K562 (cell line): ENCODE results near the gene SLC2A9. TPM values are rescaled to one million over a fixed set of nuclear protein-coding genes. Genes with fewer than 3 reads are reported as not detected.

ENCODE experiments used
- ID3 ChIP-seq, 2 experiments: fragments of 250-450 bp in 1 of 2; fragments of 450-650 bp in 1 of 2; sonication (Bioruptor Pico) in 1 of 2; IDR thresholded peaks; 2 replicates each; pipeline versions ENCODE4 v1.6.1 to v1.8.0; 2016 to 2021; ENCODE audit warnings: mild to moderate bottlenecking in 2 of 2, moderate library complexity in 2 of 2, missing compliant biosample characterization in 1 of 2, missing genetic modification characterization in 1 of 2
- LEF1 ChIP-seq: fragments of 450-650 bp; IDR thresholded peaks from 2 replicates; pipeline ENCODE4 v1.6.1; 2016; ENCODE audit warnings: mild to moderate bottlenecking
- REST ChIP-seq, 2 experiments: fragments of 450-650 bp; formaldehyde crosslinking in 1 of 2; IDR thresholded peaks; 2 replicates each; pipeline versions ENCODE4 v1.4.0 to v1.6.1; 2014 to 2020; ENCODE audit warnings: mild to moderate bottlenecking in 2 of 2, borderline replicate concordance in 1 of 2, low read depth in 1 of 2
- SAP30 ChIP-seq: fragments of 200-600 bp; sonication (generic); IDR thresholded peaks from 2 replicates; pipeline ENCODE4 v1.6.1; 2012; ENCODE audit warnings: borderline replicate concordance, low read depth, mild to moderate bottlenecking, moderate library complexity, low read length, control low read depth, inconsistent platforms; ENCODE audit not compliant: insufficient read depth, poor library complexity, severe bottlenecking
- SMARCA4 ChIP-seq: fragments of 450-650 bp; IDR thresholded peaks from 2 replicates; pipeline ENCODE4 v1.6.1; 2016
- SNAPC5 ChIP-seq: fragments of 250-450 bp; sonication (Bioruptor Pico); IDR thresholded peaks from 2 replicates; pipeline ENCODE4 v1.8.0; 2021; ENCODE audit warnings: moderate library complexity, mild to moderate bottlenecking, inconsistent platforms
- TFE3 ChIP-seq: fragments of 450-650 bp; formaldehyde crosslinking; IDR thresholded peaks from 2 replicates; pipeline ENCODE4 v1.4.0; 2020; ENCODE audit warnings: mild to moderate bottlenecking, mixed read lengths
- ZBTB11 ChIP-seq, 3 experiments: fragments of 200-800 bp in 1 of 3; fragments of 250-450 bp in 1 of 3; fragments of 450-650 bp in 1 of 3; sonication (Bioruptor Pico) in 1 of 3; sonication (Bioruptor generic) in 1 of 3; formaldehyde crosslinking in 1 of 3; IDR thresholded peaks; 2 replicates each; pipeline versions ENCODE4 v1.6.1 to v1.8.0; 2016 to 2022; ENCODE audit warnings: mild to moderate bottlenecking in 2 of 3, missing genetic modification characterization in 2 of 3, missing compliant biosample characterization in 1 of 3, moderate library complexity in 1 of 3
- ZKSCAN8 ChIP-seq: fragments of 200-800 bp; sonication (Bioruptor generic); IDR thresholded peaks from 2 replicates; pipeline ENCODE4 v1.6.1; 2016; ENCODE audit warnings: missing genetic modification characterization, missing compliant biosample characterization
- ZNF445 ChIP-seq: fragments of 250-450 bp; sonication (Bioruptor Pico); IDR thresholded peaks from 2 replicates; pipeline ENCODE4 v1.4.0; 2020; ENCODE audit warnings: low read depth, mild to moderate bottlenecking, moderate library complexity
- ZNF551 ChIP-seq: fragments of 250-450 bp; sonication (Bioruptor Pico); IDR thresholded peaks from 2 replicates; pipeline ENCODE4 v1.5.0; 2021; ENCODE audit warnings: mild to moderate bottlenecking, moderate library complexity
- polyA plus RNA-seq, 8 experiments: library from polyadenylated mRNA; depleted of rRNA in 4 of 8; stranded (reverse) in 5 of 8; unstranded in 3 of 8; fragments of >200 nt; fragmentation: Nextera tagmentation in 2 of 8; fragmentation: Illumina TruSeq in 1 of 8; extraction: Ambion mirVana in 2 of 8; extraction: Trizol in 1 of 8; gene quantifications; 2 replicates each; pipeline versions ENCODE4 v1.2.1 to v1.2.3, GENCODE V29; 2011 to 2014; ENCODE audit warnings: inconsistent platforms in 1 of 8, missing spikeins in 1 of 8
- total RNA-seq, 7 experiments: library from RNA; depleted of rRNA in 6 of 7; stranded (reverse); fragments of >200 nt in 6 of 7; fragmentation: Illumina TruSeq in 2 of 7; extraction: Trizol in 2 of 7; gene quantifications; 2 replicates each; pipeline versions ENCODE4 v1.2.1 to v1.2.3, GENCODE V29; 2011 to 2021; ENCODE audit warnings: low replicate concordance in 1 of 7

Gene SLC2A9
- total and polyA plus RNA-seq, 9 of the 15 experiments (the other 6 are each of a cell fraction or from before 2014, with no cell fraction given) = 0.15 to 1.9 (median 0.76) TPM

- TF ChIP-seq REST (IDR thresholded peaks at IDR 0.05; ENCODE audit: borderline replicate concordance) (no peak), REST (CRISPR knock-in tag; IDR thresholded peaks at IDR 0.05; ENCODE audit: low read depth) (no peak), ID3 (CRISPR knock-in tag; IDR thresholded peaks at IDR 0.05) (no peak), ID3 (tag; IDR thresholded peaks at IDR 0.05) (no peak), ZNF445 (no peak), SAP30 (no peak), TFE3 (no peak), LEF1 (no peak), SNAPC5 (CRISPR knock-in tag) (no peak), ZNF551 (CRISPR knock-in tag) (no peak), ZBTB11 (CRISPR knock-in tag; IDR thresholded peaks at IDR 0.05) (no peak), SMARCA4 (no peak; the same call in 1 of the 2 replicates), ZKSCAN8 (no peak)
These were observed 173.1 kb downstream of the SLC2A9 start (continued) for GRCh38 chr4:9847968-9848748.
